A549 (cell line): ENCODE data around the gene EFCAB8. TPM values are rescaled to one million over a fixed set of nuclear protein-coding genes. Genes with fewer than 3 reads are reported as not detected.

Source experiments
- ATAC-seq, 2 experiments: fragments of 200-7000 bp in 1 of 2; fragments of >200 bp in 1 of 2; cut with Nextera tagmentation in 1 of 2; cut with Tn5 transposase in 1 of 2; 3 replicates each; pipeline versions ENCODE4 v1.8.0 to v1.9.1; 2018 to 2020; ENCODE audit warnings: mild to moderate bottlenecking in 1 of 2, moderate library complexity in 1 of 2
- CTCF ChIA-PET: fragments of 300-600 bp; sonication (Branson Sonifier 250); formaldehyde crosslinking; extraction: SDS; loops from one replicate; lab custom pipeline; 2021; ENCODE audit warnings: antibody characterized with exemption, inconsistent platforms; lab: Yijun Ruan, JAX
- POLR2A ChIA-PET: fragments of 350-600 bp; formaldehyde crosslinking; extraction: SDS; loops from one replicate; lab custom pipeline; 2021; ENCODE audit warnings: antibody characterized with exemption, inconsistent platforms; lab: Yijun Ruan, JAX
- DNase-seq, 2 experiments: peaks; one replicate each; pipeline versions ENCODE4 v3.0.0 to v3.0.0-alpha.2; 2011 to 2016; ENCODE audit warnings: low read depth in 1 of 2, low spot score in 1 of 2
- FAIRE-seq: peaks from 2 replicates; lab custom pipeline; 2011; peaks lifted over from hg19 to GRCh38; lab: Jason Lieb, UNC
- H3K27ac ChIP-seq, 2 experiments: fragments of >200 bp; sonication (Bioruptor Twin); formaldehyde crosslinking; 3 replicates each; pipeline ENCODE4 v1.5.1; 2016 to 2017
- H3K4me1 ChIP-seq: fragments of >200 bp; sonication (Bioruptor Twin); formaldehyde crosslinking; 3 replicates; pipeline ENCODE4 v1.6.1; 2016
- H3K4me2 ChIP-seq: fragments of >200 bp; sonication (Bioruptor Twin); formaldehyde crosslinking; 3 replicates; pipeline ENCODE4 v1.6.1; 2016
- H3K4me3 ChIP-seq: fragments of >200 bp; sonication (Bioruptor Twin); formaldehyde crosslinking; 3 replicates; pipeline ENCODE4 v1.5.1; 2016
- H3K9me3 ChIP-seq: fragments of >200 bp; sonication (Bioruptor Twin); formaldehyde crosslinking; 3 replicates; pipeline ENCODE4 v1.6.1; 2016
- ATOH8 ChIP-seq: fragments of 250-450 bp; sonication (Bioruptor Pico); IDR thresholded peaks from 2 replicates; pipeline ENCODE4 v1.5.0; 2020; ENCODE audit warnings: low read depth, mild to moderate bottlenecking, moderate library complexity
- BCL3 ChIP-seq: fragments of >200 bp; sonication (Bioruptor Twin); formaldehyde crosslinking; IDR thresholded peaks from 3 replicates; pipeline ENCODE4 v1.6.1; 2016
- CEBPB ChIP-seq, 2 experiments: fragments of >200 bp in 1 of 2; sonication (Bioruptor Twin) in 1 of 2; formaldehyde crosslinking in 1 of 2; IDR thresholded peaks; 2 replicates each; pipeline ENCODE4 v1.6.1; 2012 to 2016
- CHD2 ChIP-seq: fragments of 150-350 bp; IDR thresholded peaks from 2 replicates; pipeline ENCODE4 v1.6.1; 2014; ENCODE audit warnings: low read length; ENCODE audit not compliant: partially characterized antibody
- CHD4 ChIP-seq: fragments of 200-600 bp; sonication (generic); IDR thresholded peaks from 2 replicates; pipeline ENCODE4 v1.6.1; 2016; ENCODE audit warnings: antibody characterized with exemption, mild to moderate bottlenecking, borderline replicate concordance
- EHF ChIP-seq: fragments of 250-450 bp; sonication (Bioruptor Pico); IDR thresholded peaks from 2 replicates; pipeline ENCODE4 v1.5.0; 2020; ENCODE audit warnings: mild to moderate bottlenecking
- EHMT2 ChIP-seq: fragments of 200-600 bp; sonication (generic); IDR thresholded peaks from 2 replicates; pipeline ENCODE4 v1.6.1; 2016; ENCODE audit warnings: antibody characterized with exemption, low read depth, mild to moderate bottlenecking, moderate library complexity
- EP300 ChIP-seq, 2 experiments: fragments of >200 bp; sonication (Bioruptor Twin); formaldehyde crosslinking; IDR thresholded peaks; 2 replicates in 1 of 2; 3 replicates in 1 of 2; pipeline ENCODE4 v1.6.1; 2016 to 2017
- ESRRA ChIP-seq: fragments of 150-350 bp; IDR thresholded peaks from 2 replicates; pipeline ENCODE4 v1.6.1; 2014; ENCODE audit warnings: mild to moderate bottlenecking, low read length, borderline replicate concordance
- GATA3 ChIP-seq: IDR thresholded peaks from 2 replicates; pipeline ENCODE4 v1.6.1; 2012; ENCODE audit warnings: borderline replicate concordance
- HOXA7 ChIP-seq: fragments of 250-450 bp; sonication (Bioruptor Pico); IDR thresholded peaks from 2 replicates; pipeline ENCODE4 v1.5.0; 2020; ENCODE audit warnings: mild to moderate bottlenecking, moderate library complexity
- HOXB5 ChIP-seq: fragments of 250-450 bp; sonication (Bioruptor Pico); IDR thresholded peaks from 2 replicates; pipeline ENCODE4 v1.5.0; 2020; ENCODE audit warnings: mild to moderate bottlenecking, moderate library complexity
- JUNB ChIP-seq: fragments of >200 bp; sonication (Bioruptor Twin); formaldehyde crosslinking; IDR thresholded peaks from 2 replicates; pipeline ENCODE4 v1.6.1; 2016
- KDM1A ChIP-seq: fragments of 200-600 bp; sonication (generic); IDR thresholded peaks from 2 replicates; pipeline ENCODE4 v1.6.1; 2016; ENCODE audit warnings: low read depth, mild to moderate bottlenecking
- MAZ ChIP-seq: fragments of 150-350 bp; IDR thresholded peaks from 2 replicates; pipeline ENCODE4 v1.6.1; 2014; ENCODE audit warnings: antibody characterized with exemption, low read depth, low read length, borderline replicate concordance
- NFE2L2 ChIP-seq: fragments of 150-350 bp; conservative IDR thresholded peaks from 2 replicates; pipeline ENCODE4 v1.6.1; 2014; ENCODE audit warnings: low read length
- NPAS2 ChIP-seq: fragments of 250-450 bp; sonication (Bioruptor Pico); IDR thresholded peaks from 2 replicates; pipeline ENCODE4 v1.8.0; 2022; ENCODE audit warnings: mild to moderate bottlenecking, moderate library complexity, borderline replicate concordance
- NR3C1 ChIP-seq: fragments of >200 bp; sonication (Bioruptor Twin); formaldehyde crosslinking; IDR thresholded peaks from 3 replicates; pipeline ENCODE4 v1.6.1; 2017
- RAD21 ChIP-seq, 2 experiments: fragments of >200 bp in 1 of 2; sonication (Bioruptor Twin) in 1 of 2; formaldehyde crosslinking in 1 of 2; IDR thresholded peaks in 1 of 2; conservative IDR thresholded peaks in 1 of 2; 2 replicates in 1 of 2; 3 replicates in 1 of 2; pipeline ENCODE4 v1.6.1; 2012 to 2018; ENCODE audit warnings: inconsistent platforms in 1 of 2
- RARB ChIP-seq: fragments of 250-450 bp; sonication (Bioruptor Pico); IDR thresholded peaks from 2 replicates; pipeline ENCODE4 v1.8.0; 2021; ENCODE audit warnings: mild to moderate bottlenecking, moderate library complexity
- RFX5 ChIP-seq: fragments of 450-650 bp; IDR thresholded peaks from 2 replicates; pipeline ENCODE4 v1.7.1; 2014; ENCODE audit warnings: antibody characterized with exemption, mild to moderate bottlenecking, moderate library complexity
- SMC3 ChIP-seq: fragments of >200 bp; sonication (Bioruptor Twin); formaldehyde crosslinking; IDR thresholded peaks from 3 replicates; pipeline ENCODE4 v1.6.1; 2018; ENCODE audit warnings: inconsistent platforms
- USF2 ChIP-seq: fragments of 450-650 bp; IDR thresholded peaks from 2 replicates; pipeline ENCODE4 v1.6.1; 2014; ENCODE audit warnings: antibody characterized with exemption
- ZFP36 ChIP-seq: fragments of 450-650 bp; IDR thresholded peaks from 2 replicates; pipeline ENCODE4 v1.6.1; 2014; ENCODE audit warnings: borderline replicate concordance; ENCODE audit not compliant: partially characterized antibody
- ZSCAN20 ChIP-seq: fragments of 250-450 bp; sonication (Bioruptor Pico); IDR thresholded peaks from 2 replicates; pipeline ENCODE4 v1.8.0; 2022; ENCODE audit warnings: mild to moderate bottlenecking, moderate library complexity
- WGBS: methylation state at CpG from one replicate; pipeline ENCODE4 v1.1.6; 2017; ENCODE audit errors: missing lambda C conversion rate; 5-methylcytosine and 5-hydroxymethylcytosine counted together
- polyA plus RNA-seq, 4 experiments: library from polyadenylated mRNA; depleted of rRNA in 3 of 4; stranded (reverse); fragments of >200 nt; fragmentation: RNase III in 1 of 4; extraction: RNeasy Plus Mini Kit Qiagen cat#74134 plus additional on column Dnase treatment in 1 of 4; gene quantifications; 2 replicates in 3 of 4; 3 replicates in 1 of 4; pipeline ENCODE4 v1.2.3, GENCODE V29; 2011 to 2017
- TF ChIP-seq, protein P1 (sequence below): fragments of >200 bp; sonication (Bioruptor Twin); formaldehyde crosslinking; IDR thresholded peaks from 2 replicates; pipeline ENCODE4 v1.6.1; 2016
- TF ChIP-seq, protein P2 (sequence below): IDR thresholded peaks from 2 replicates; pipeline ENCODE4 v1.6.1; 2012
- TF ChIP-seq, protein P3 (sequence below): fragments of 250-450 bp; sonication (Bioruptor Pico); IDR thresholded peaks from 2 replicates; pipeline ENCODE4 v1.5.0; 2021; ENCODE audit warnings: mild to moderate bottlenecking, moderate library complexity, borderline replicate concordance

Gene EFCAB8
- polyA plus RNA-seq, 2 of the 4 experiments (the other 2 are of a cell fraction) = not detected

GRCh38 chr20:32878820-32879219, 20.1 kb downstream of the EFCAB8 start:
- no peak for TF ChIP-seq USF2
- no peak for TF ChIP-seq SMC3
- TF ChIP-seq NPAS2 (CRISPR knock-in tag) = no peak
- TF ChIP-seq NFE2L2 = no peak
- TF ChIP-seq, protein P1, sequence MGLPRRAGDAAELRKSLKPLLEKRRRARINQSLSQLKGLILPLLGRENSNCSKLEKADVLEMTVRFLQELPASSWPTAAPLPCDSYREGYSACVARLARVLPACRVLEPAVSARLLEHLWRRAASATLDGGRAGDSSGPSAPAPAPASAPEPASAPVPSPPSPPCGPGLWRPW = no peak
- TF ChIP-seq BCL3 = no peak
- TF ChIP-seq CHD2 = no peak
- TF ChIP-seq GATA3 = no peak
- TF ChIP-seq ZFP36 = no peak
- TF ChIP-seq RAD21 (conservative IDR thresholded peaks at IDR 0.05 in 1 of 2, IDR thresholded peaks at IDR 0.05 in 1 of 2) = no peak
- TF ChIP-seq EP300 (IDR thresholded peaks at IDR 0.05) = no peak
- TF ChIP-seq JUNB = no peak
- TF ChIP-seq HOXA7 (CRISPR knock-in tag) = no peak
- CTCF ChIA-PET = no interaction called here

DNA sequence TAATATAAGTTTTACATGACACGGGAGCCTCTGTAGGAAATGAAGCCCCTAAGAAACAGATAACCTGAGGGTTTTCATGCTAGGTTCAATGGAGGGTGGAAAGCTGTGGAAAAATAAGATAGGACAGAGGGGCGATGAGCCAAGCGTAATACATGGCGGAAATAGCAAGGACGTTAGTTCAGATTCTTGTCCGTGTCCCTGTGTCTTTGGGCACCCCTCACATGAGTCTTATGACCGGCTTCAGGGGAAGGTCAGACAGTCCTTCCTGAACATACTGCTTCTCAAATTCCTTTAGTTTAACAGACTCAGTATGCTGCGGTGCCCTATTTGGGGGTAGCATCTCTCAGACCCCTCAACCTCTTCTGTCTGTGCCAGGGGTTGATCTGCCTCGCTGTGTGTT, 20.8 kb downstream of the EFCAB8 start:
- ATAC-seq (no peak), FAIRE-seq (no peak)
- WGBS = 80% methylated on average over 8 of the region's 9 CpGs
- no peaks in the 10 kb centered on the region for H3K9me3 ChIP-seq
- ChIA-PET POLR2A (no interaction called here), CTCF (interaction anchor here (1.1 kb wide), 1 partner anchor 101 kb away, joined by 4 read pairs; no protein-coding TSS in a partner anchor)
- no peaks in the 10 kb centered on the region for H3K4me1 ChIP-seq
- H3K4me2 ChIP-seq = no peak overlapping the region
- no peak for TF ChIP-seq RARB (CRISPR knock-in tag)
- no peak for TF ChIP-seq MAZ
- no peak for TF ChIP-seq ATOH8 (CRISPR knock-in tag)
- no peak for TF ChIP-seq ZSCAN20 (CRISPR knock-in tag)
- no peak for TF ChIP-seq CEBPB (IDR thresholded peaks at IDR 0.05)
- no peak for TF ChIP-seq GATA3
- TF ChIP-seq, protein P2, sequence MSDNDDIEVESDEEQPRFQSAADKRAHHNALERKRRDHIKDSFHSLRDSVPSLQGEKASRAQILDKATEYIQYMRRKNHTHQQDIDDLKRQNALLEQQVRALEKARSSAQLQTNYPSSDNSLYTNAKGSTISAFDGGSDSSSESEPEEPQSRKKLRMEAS = no peak
- TF ChIP-seq NPAS2 (CRISPR knock-in tag) = no peak
- TF ChIP-seq EHF (CRISPR knock-in tag) = no peak
- no peak for TF ChIP-seq BCL3
- no peak for TF ChIP-seq NR3C1
- TF ChIP-seq RFX5 = no peak
- TF ChIP-seq EHMT2 = no peak
- no peak for TF ChIP-seq KDM1A
- TF ChIP-seq, protein P1 = no peak
- no peak for TF ChIP-seq ZFP36
- TF ChIP-seq CHD4 = no peak
- TF ChIP-seq, protein P3, sequence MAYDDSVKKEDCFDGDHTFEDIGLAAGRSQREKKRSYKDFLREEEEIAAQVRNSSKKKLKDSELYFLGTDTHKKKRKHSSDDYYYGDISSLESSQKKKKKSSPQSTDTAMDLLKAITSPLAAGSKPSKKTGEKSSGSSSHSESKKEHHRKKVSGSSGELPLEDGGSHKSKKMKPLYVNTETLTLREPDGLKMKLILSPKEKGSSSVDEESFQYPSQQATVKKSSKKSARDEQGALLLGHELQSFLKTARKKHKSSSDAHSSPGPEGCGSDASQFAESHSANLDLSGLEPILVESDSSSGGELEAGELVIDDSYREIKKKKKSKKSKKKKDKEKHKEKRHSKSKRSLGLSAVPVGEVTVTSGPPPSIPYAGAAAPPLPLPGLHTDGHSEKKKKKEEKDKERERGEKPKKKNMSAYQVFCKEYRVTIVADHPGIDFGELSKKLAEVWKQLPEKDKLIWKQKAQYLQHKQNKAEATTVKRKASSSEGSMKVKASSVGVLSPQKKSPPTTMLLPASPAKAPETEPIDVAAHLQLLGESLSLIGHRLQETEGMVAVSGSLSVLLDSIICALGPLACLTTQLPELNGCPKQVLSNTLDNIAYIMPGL (CRISPR knock-in tag) = no peak
- no peak for TF ChIP-seq HOXB5 (CRISPR knock-in tag)
- TF ChIP-seq ESRRA = no peak
- TF ChIP-seq, all 56 proteins: peak for 0
- Histone ChIP-seq H3K27ac (no peak overlapping the region), H3K4me3 (no peak overlapping the region)
- no peak for DNase-seq

More at GRCh38 chr20:32878820-32879219, 20.1 kb downstream of the EFCAB8 start:
- WGBS = 64% methylated on average over 3 of the region's 3 CpGs
- H3K4me3 ChIP-seq = no peak overlapping the region
- no peaks in the 10 kb centered on the region for H3K4me1 ChIP-seq
- no peak overlapping the region for H3K27ac ChIP-seq
- FAIRE-seq (no peak), DNase-seq (no peak), ATAC-seq (no peak; a peak in 1 of 6 replicates)
- POLR2A ChIA-PET = no interaction called here
- no peaks in the 10 kb centered on the region for H3K9me3 ChIP-seq
- H3K4me2 ChIP-seq = no peak overlapping the region
